ENCODE measurements around the gene BCLAF3. TPM values are rescaled to one million over a fixed set of nuclear protein-coding genes. Genes with fewer than 3 reads are reported as not detected.

BCLAF3 gene
- total RNA-seq, 1 experiment from 2014 or later: 5.7 TPM

DNA sequence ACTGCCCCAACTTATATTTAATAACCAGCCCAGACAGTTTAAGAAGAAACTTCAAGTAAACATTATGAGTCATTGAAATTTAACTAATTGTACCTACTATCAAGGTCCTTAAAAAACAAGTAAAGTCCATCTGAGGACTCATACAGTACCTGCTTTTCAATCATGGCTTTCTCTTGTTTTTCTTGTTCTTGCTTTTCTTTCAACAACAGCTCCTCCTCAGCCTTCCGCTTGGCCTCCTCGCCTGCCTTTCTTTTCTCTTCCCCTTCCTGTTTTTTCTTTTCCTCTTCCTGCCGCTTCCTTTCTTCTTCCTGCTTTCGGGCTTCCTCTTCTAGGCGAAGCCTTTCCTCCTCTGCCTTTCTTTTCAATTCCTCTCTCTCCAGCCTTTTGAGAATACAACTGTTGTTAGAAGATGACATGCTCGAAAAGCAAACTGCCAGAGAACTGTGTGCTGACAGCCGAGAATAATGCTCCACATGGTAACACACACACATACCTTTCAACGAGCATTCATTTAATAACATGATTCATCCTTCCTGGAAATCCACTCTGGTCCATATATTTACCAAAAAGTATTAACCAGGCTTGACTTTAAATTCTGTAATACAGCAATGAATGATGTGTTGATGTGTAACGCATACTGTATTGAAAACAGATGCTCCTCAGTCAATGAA lies 25.2 kb upstream of the BCLAF3 start:
- BruUV-seq (replicated peaks): no TSS peak
- TF ChIP-seq, protein P1, sequence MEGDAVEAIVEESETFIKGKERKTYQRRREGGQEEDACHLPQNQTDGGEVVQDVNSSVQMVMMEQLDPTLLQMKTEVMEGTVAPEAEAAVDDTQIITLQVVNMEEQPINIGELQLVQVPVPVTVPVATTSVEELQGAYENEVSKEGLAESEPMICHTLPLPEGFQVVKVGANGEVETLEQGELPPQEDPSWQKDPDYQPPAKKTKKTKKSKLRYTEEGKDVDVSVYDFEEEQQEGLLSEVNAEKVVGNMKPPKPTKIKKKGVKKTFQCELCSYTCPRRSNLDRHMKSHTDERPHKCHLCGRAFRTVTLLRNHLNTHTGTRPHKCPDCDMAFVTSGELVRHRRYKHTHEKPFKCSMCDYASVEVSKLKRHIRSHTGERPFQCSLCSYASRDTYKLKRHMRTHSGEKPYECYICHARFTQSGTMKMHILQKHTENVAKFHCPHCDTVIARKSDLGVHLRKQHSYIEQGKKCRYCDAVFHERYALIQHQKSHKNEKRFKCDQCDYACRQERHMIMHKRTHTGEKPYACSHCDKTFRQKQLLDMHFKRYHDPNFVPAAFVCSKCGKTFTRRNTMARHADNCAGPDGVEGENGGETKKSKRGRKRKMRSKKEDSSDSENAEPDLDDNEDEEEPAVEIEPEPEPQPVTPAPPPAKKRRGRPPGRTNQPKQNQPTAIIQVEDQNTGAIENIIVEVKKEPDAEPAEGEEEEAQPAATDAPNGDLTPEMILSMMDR (IDR thresholded peaks at IDR 0.05; ENCODE audit: insufficient read depth in 1 of 2, low read depth in 1 of 2, low read length in 1 of 2, severe bottlenecking in 1 of 2, unreplicated experiment in 1 of 2): no peak

DNA sequence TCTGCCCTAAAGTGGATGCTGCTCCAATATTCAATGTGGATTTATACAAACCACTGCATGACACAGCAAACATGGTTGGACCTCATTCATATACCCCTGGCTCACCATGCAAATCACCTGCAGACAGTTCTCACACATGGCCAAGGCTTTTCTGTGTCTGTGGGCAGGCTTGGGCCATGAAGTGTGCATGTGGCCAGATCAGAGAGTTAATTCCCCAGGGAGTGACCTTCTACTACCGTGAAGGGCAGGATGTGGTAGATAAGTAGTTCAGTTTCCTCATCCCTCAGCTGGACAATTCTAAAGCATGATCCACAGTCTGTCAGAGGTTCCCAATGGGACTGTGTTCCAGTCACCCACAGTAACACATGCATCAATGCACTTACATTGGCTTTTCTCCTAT lies 24.6 kb upstream of the BCLAF3 start:
- no peaks in the 10 kb centered on the region for H3K9me3 ChIP-seq
- POLR2A ChIA-PET: no interaction called here
- TF ChIP-seq, protein P1 (IDR thresholded peaks at IDR 0.05; ENCODE audit: insufficient read depth in 1 of 2, low read depth in 1 of 2, low read length in 1 of 2, severe bottlenecking in 1 of 2, unreplicated experiment in 1 of 2): no peak

More for the DNA sequence above, 25.2 kb upstream of the BCLAF3 start:
- Mint-ChIP-seq H3K36me3 (ENCODE audit: insufficient read depth, unreplicated experiment) (peaks cover 46% of the 10 kb centered on the region), H3K27ac (ENCODE audit: unreplicated experiment) (no peak overlapping the region), H3K27me3 (ENCODE audit: insufficient read depth, unreplicated experiment) (no peaks in the 10 kb centered on the region), H3K4me3 (ENCODE audit: unreplicated experiment) (no peak overlapping the region), H3K4me1 (ENCODE audit: low read depth, unreplicated experiment) (peaks cover 14% of the 10 kb centered on the region), H3K9me3 (ENCODE audit: unreplicated experiment) (no peaks in the 10 kb centered on the region)
- Histone ChIP-seq H3K9me3 (no peaks in the 10 kb centered on the region), H3K4me3 (ENCODE audit: low read depth, low read length) (no peak overlapping the region), H3K36me3 (ENCODE audit: control insufficient read depth, insufficient read depth, low read length) (no peaks in the 10 kb centered on the region; the same call in 1 of the 2 replicates), H3K27me3 (replicated peaks; ENCODE audit: control insufficient read depth, insufficient read depth, low read length) (no peaks in the 10 kb centered on the region), H3K4me1 (no peaks in the 10 kb centered on the region)
- CTCF ChIA-PET: no interaction called here
- POLR2A ChIA-PET: no interaction called here
- intact Hi-C loops (cut with micrococcal nuclease; ENCODE audit: unreplicated experiment): no loop called here
- DNase-seq: no peak

DNA sequence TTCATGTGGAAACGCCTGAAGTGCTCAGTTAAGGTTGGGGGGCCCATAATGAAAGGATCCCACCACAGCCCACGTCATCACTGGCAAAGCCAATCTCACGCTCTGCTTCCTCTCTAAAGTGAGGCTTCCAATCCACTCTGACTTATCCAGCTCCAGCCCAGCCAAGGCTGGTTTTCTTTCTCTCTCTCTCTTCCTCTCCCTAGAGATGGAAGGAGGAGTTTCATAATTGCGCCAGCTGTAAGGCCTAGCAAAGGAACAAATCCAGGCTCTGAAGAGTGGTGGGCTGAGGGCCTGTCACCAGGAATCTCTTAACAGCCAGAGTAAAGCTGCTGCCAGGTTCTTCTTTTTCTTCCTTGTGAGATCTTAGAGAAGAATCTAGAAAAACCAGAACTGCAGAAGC lies 20.7 kb upstream of the BCLAF3 start:
- TF ChIP-seq, protein P1 (IDR thresholded peaks at IDR 0.05; ENCODE audit: insufficient read depth in 1 of 2, low read depth in 1 of 2, low read length in 1 of 2, severe bottlenecking in 1 of 2, unreplicated experiment in 1 of 2): no peak
- Mint-ChIP-seq H3K27me3 (ENCODE audit: insufficient read depth, unreplicated experiment) (no peaks in the 10 kb centered on the region), H3K27ac (ENCODE audit: unreplicated experiment) (no peak overlapping the region), H3K4me1 (ENCODE audit: low read depth, unreplicated experiment) (no peaks in the 10 kb centered on the region), H3K4me3 (ENCODE audit: unreplicated experiment) (no peak overlapping the region), H3K36me3 (ENCODE audit: insufficient read depth, unreplicated experiment) (peaks cover 27% of the 10 kb centered on the region), H3K9me3 (ENCODE audit: unreplicated experiment) (no peaks in the 10 kb centered on the region)
- intact Hi-C loops (cut with micrococcal nuclease; ENCODE audit: unreplicated experiment): no loop called here
- POLR2A ChIA-PET: no interaction called here
- BruUV-seq (replicated peaks): no TSS peak
- Histone ChIP-seq H3K4me3 (ENCODE audit: low read depth, low read length) (no peak overlapping the region), H3K4me1 (no peaks in the 10 kb centered on the region), H3K9me3 (no peaks in the 10 kb centered on the region), H3K36me3 (ENCODE audit: control insufficient read depth, insufficient read depth, low read length) (no peaks in the 10 kb centered on the region; the same call in 1 of the 2 replicates), H3K27me3 (replicated peaks; ENCODE audit: control insufficient read depth, insufficient read depth, low read length) (no peaks in the 10 kb centered on the region)
- DNase-seq: no peak
- CTCF ChIA-PET: no interaction called here

More for the DNA sequence above, 24.6 kb upstream of the BCLAF3 start:
- Mint-ChIP-seq H3K36me3 (ENCODE audit: insufficient read depth, unreplicated experiment) (peaks cover 46% of the 10 kb centered on the region), H3K4me3 (ENCODE audit: unreplicated experiment) (no peak overlapping the region), H3K27me3 (ENCODE audit: insufficient read depth, unreplicated experiment) (no peaks in the 10 kb centered on the region), H3K9me3 (ENCODE audit: unreplicated experiment) (no peaks in the 10 kb centered on the region), H3K27ac (ENCODE audit: unreplicated experiment) (no peak overlapping the region), H3K4me1 (ENCODE audit: low read depth, unreplicated experiment) (peaks cover 11% of the 10 kb centered on the region)
- no peak for DNase-seq
- H3K4me1 ChIP-seq: no peaks in the 10 kb centered on the region
- H3K27me3 ChIP-seq (replicated peaks; ENCODE audit: control insufficient read depth, insufficient read depth, low read length): no peaks in the 10 kb centered on the region
- H3K36me3 ChIP-seq (ENCODE audit: control insufficient read depth, insufficient read depth, low read length): no peaks in the 10 kb centered on the region; the same call in 1 of the 2 replicates
- BruUV-seq (replicated peaks): no TSS peak
- intact Hi-C loops (cut with micrococcal nuclease; ENCODE audit: unreplicated experiment): no loop called here
- H3K4me3 ChIP-seq (ENCODE audit: low read depth, low read length): no peak overlapping the region
- CTCF ChIA-PET: no interaction called here

Measured in Caco-2 (cell line).